RPMI8226 (cell line): ENCODE results near the gene CAMK1D.
A peak's percentile ranks its signal among the peaks of the same experiment; 100 is the strongest.
"Not testable (repeated sequence)": the region's sequence is repeated elsewhere in the genome, so short reads cannot be mapped to it uniquely, and the experiment has no call there.

Experiments
- DNase-seq: peaks from one replicate; pipeline ENCODE4 v3.0.0-alpha.2; 2015

Gene CAMK1D

GRCh38 chr10:12348870-12349628, at the start of gene CAMK1D:
TSS of gene CAMK1D (plus strand) at chr10:12349547.
- peak; percentile 87 for DNase-seq

DNA sequence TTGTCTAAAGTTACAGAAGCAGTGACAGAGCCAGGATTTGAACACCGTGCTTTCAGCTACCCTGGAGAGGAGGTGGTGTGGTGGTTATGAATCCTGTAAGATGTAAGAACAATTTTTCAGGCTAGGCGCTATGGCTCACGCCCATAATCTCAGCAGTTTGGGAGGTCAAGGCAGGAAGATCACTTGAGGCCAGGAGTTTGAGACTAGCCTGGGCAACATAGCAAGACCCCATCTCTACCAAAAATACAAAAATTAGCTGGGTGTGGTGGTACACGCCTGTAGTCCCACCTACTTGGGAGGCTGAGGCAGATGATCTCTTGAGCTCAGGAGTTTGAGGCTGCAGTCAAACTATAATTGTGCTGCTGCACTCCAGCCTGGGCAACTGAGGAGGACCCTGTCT, 48.3 kb upstream of the CAMK1D start:
- DNase-seq: not testable (repeated sequence)

GRCh38 chr10:12308057-12308456, 41.3 kb upstream of the CAMK1D start:
- DNase-seq: no peak

GRCh38 chr10:12308736-12309375, 40.5 kb upstream of the CAMK1D start:
- no peak for DNase-seq

- DNase-seq: not testable (repeated sequence)
Observed at GRCh38 chr10:12309783-12310182, 39.6 kb upstream of the CAMK1D start.

DNA sequence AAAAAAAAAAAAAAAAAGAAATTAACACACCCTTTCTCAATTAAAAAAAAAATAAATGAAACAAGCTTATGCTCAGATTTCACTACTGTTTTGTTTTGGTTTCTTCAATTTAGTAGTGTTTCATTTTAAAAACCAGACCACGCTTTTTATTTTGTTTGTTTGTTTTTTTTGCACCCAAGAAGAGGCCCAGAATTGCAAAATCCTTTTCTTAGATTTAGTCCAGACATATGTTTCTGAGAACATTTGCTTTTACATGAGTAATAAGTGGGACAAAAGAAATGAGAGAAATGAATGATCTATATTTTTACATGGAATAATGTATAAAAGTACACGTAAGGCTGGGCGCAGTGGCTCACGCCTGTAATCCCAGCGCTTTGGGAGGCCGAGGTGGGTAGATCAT, 34.5 kb upstream of the CAMK1D start:
- no peak for DNase-seq

DNA sequence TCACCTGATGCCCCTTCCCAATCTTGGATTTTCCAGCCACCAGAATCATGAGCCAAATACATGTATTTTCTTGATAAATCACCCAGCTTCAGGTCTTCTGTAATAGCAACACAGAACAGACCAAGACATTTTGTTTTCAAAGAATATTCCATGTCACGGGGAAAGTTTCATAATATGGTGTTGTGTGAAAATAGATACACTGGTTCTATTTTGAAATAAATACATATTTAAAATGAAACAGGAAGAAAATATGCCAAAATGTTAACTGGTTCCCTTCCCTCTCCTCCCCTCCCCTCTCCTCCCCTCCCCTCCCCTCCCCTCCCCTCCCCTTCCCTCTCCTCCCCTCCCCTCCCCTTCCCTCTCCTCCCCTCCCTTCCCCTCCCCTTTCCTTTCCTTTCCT, 30.3 kb upstream of the CAMK1D start:
- no peak for DNase-seq

DNA sequence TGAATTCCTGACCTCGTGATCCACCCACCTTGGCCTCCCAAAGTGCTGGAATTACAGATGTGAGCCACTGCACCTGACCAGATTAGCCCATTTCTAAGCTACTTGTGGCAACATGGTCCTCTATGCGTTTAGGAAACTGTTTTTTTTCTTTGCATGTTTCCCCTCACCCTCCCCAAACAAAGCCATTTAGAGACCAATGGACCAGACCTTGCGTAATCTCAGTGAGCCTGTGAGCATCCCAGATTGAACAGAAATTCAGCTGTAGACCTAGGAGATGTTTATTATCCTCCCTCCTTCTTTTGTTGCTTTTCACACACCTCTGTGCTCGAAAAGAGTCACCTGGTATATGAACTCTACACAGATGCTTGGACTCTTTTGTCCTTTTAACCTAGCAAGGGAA, 28.5 kb upstream of the CAMK1D start:
- DNase-seq: no peak

DNA sequence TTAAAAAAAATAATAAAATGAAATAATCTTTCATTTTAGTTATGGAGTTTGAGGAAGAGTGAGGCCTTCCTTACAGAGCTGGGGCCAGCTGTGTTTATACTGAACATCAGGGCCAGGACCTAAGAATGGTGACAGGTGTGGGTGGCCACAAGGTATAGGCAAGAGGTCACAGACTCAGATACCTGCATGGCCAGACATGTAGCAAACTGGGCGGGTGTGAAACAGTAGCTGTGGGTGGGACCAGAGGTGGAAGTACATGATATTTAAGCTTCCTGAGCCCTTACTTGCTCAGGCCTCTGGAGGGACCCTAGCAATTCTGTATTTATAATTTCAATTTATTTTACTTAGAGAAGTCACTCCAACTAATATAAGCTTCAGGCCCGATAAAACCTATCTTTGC, 27.7 kb upstream of the CAMK1D start:
- no peak for DNase-seq

- no peak for DNase-seq
Observed at GRCh38 chr10:12322583-12323131, 26.7 kb upstream of the CAMK1D start.

DNA sequence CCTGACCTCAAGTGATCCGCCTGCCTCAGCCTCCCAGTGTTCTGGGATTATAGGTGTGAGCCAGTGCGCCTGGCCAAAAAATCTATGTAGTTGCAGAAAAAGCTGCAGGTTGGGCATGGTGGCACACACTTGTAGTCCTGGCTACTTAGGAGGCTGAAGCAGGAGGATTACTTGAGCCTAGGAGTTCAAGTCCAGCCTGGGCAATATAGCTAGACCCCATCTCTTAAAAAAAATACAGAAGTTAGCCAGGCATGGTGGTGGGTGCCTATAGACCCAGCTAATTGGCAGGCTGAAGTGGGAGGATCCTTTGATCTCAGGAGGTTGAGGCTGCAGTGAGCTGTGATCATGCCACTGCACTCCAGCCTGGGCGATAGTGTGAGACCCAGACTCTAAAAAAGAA, 24.8 kb upstream of the CAMK1D start:
- no peak for DNase-seq

DNA sequence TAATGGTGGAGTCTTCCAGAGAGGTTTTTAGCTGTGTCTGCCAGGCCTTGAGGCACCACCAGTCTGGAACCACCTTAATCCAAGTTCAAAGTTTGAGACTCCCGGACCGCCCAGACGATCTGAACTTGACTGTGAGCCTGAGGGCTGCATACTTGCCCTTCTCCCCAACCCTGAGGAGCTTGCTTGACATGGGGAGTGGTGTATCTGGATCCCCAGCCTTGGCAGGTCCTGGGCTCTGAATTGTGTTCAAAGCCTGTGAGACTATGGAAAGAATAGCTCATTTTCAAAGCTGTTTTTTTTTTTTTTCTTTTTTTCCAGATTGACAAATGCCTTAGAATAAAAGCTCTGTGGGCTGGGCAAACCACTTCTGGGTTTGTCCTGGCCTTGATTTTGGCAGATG, 22.3 kb upstream of the CAMK1D start:
- DNase-seq: no peak

DNA sequence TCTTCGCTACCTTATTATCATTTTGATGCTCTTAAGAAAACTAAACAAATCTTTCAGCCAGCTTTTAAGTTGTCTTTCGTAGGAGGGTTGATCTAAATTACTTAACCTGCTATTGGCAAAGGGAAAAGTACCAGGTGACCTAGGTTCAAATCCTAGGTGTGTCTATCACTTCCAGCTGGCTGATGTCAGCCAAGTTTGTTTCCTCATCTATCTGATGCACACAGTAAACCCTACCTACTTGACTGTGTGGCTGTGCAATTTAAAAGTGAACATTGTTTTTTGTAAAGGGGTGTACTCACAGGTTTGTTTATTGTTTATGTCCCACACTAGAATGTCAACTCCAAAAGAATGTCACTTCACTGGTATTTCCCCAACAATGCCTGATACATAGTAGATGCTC, 21.9 kb upstream of the CAMK1D start:
- no peak for DNase-seq

- not testable (repeated sequence) for DNase-seq
Observed at GRCh38 chr10:12328312-12328711, 21.0 kb upstream of the CAMK1D start.

DNA sequence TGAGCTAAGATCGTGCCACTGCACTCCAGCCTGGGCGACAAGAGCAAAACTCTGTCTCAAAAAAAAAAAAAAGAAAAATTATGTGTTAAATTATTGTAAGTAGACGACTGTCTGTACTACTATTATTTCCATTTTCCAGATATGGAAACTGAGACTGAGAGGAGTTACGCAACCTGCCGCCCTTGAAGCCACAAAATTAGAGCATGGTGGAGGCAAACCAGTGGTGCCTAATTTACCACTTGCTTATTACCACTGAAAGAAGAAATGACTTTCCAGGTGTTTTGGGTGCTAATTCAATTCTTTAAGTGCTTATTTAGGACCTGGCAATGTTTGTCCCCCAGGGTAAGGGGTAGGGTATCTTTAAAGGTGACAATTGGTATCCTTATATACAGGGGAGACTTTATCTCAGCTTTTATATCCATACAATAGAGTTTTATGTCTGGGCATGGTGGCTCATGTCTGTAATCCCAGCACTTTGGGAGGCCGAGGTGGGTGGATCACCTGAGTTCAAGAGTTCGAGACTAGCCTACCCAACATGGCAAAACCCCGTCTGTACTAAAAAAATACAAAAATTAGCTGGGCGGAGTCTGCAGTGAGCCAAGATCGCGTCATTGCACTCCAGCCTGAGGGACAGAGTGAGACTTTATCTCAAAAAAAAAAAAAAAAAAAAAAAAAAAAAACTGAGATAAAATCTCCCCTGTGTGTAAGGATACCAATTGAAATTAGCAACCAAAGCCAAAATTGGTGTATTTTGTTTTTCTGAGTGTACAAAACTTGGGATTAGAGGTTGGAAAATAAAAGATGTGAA, 16.6 kb upstream of the CAMK1D start:
- no peak for DNase-seq

GRCh38 chr10:12333380-12334185, 15.8 kb upstream of the CAMK1D start:
- DNase-seq: peak; percentile 79

GRCh38 chr10:12334186-12334530, 15.2 kb upstream of the CAMK1D start:
- DNase-seq: no peak

DNA sequence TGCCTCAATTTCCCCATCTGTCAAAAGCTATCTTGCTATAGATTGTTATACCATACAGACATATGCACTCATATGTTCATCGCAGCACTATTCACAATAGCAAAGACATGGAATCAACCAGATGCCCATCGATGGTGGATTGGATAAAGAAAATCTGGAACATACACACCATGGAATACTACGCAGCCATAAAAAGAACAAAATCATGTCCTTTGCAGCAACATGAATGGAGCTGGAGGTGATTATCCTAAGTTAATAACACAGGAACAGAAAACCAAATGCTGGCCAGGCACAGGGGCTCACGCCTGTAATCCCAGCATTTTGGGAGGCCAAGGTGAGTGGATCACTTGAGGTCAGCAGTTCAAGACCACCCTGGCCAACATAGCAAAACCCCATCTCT, 14.2 kb upstream of the CAMK1D start:
- DNase-seq: not testable (repeated sequence)

GRCh38 chr10:12337453-12338372, 11.6 kb upstream of the CAMK1D start:
- DNase-seq: no peak

GRCh38 chr10:12338981-12339380, 10.4 kb upstream of the CAMK1D start:
- DNase-seq: no peak

DNA sequence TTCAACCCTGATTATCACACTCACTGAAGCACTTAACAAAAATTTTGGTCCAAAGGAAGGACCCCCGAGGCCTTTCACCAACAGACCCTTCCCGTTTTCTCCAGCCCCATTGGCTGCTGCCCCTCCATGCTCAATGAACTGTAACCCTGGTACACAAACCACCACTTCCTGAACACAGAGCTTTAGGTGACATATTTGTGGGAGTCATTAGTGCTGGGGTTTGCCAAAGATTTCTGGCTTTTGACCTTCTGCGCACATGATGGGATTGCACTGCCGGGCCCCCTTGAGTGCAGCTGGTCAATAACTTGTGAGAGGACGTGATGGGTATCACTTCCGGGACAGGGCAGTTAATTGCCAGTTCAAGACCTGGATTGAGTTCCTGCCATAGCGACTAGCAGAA, 9.0 kb upstream of the CAMK1D start:
- no peak for DNase-seq

DNA sequence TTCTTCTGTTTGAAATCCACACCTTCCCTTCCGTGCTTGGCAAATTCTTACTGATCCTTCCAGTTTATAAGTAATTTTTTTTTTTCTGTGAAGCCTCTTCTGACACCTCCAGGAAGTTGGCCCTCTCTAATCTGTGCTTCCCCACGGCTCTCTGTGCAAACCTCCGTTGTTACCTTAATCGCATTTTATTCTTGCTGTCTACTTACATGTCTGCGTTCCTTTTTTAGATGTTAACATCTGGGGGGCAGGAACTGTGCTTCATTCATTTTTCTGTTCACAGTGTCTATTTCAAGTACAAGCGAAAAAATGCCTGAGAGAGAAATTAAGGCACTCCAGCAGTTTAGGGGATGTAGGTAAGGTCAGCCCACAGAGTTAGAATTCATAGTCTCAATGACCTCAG, 8.4 kb upstream of the CAMK1D start:
- DNase-seq: no peak
